Mesothelial cell of epicardium (in vitro differentiated cells): Measurements from ENCODE around the gene UGT1A10. TPM values are rescaled to one million over a fixed set of nuclear protein-coding genes. Genes with fewer than 3 reads are reported as not detected.
"Not testable (repeated sequence)": the region's sequence is repeated elsewhere in the genome, so short reads cannot be mapped to it uniquely, and the experiment has no call there.

Experiments used
- DNase-seq, 2 experiments: peaks; one replicate each; pipeline ENCODE4 v3.0.0; 2021; ENCODE audit warnings: low spot score in 2 of 2; ENCODE audit not compliant: unreplicated experiment in 2 of 2
- H3K27ac Mint-ChIP-seq: 2 replicates; pipeline ENCODE4 v1.8.0; 2021; ENCODE audit warnings: mixed read lengths
- H3K27me3 Mint-ChIP-seq: 2 replicates; pipeline ENCODE4 v1.8.0; 2021; ENCODE audit warnings: low read depth, mixed read lengths
- H3K36me3 Mint-ChIP-seq: 2 replicates; pipeline ENCODE4 v1.8.0; 2021; ENCODE audit warnings: mixed read lengths
- H3K4me1 Mint-ChIP-seq: 2 replicates; pipeline ENCODE4 v1.8.0; 2021; ENCODE audit warnings: mixed read lengths
- H3K4me3 Mint-ChIP-seq: 2 replicates; pipeline ENCODE4 v1.8.0; 2021; ENCODE audit warnings: mild to moderate bottlenecking, moderate library complexity, mixed read lengths
- H3K9me3 Mint-ChIP-seq: 2 replicates; pipeline ENCODE4 v1.8.0; 2021; ENCODE audit warnings: mixed read lengths
- total RNA-seq: library from RNA; stranded (reverse); gene quantifications from 3 replicates; pipeline ENCODE4 v1.2.1, GENCODE V29; 2021
- TF ChIP-seq, protein P1 (sequence below): fragments of 200-600 bp; sonication (generic); IDR thresholded peaks from one replicate; pipeline ENCODE4 v1.5.0; 2021; ENCODE audit warnings: antibody characterized with exemption; ENCODE audit not compliant: unreplicated experiment

UGT1A10 gene
- total RNA-seq, 1 donor from 2014 or later = not detected

DNA sequence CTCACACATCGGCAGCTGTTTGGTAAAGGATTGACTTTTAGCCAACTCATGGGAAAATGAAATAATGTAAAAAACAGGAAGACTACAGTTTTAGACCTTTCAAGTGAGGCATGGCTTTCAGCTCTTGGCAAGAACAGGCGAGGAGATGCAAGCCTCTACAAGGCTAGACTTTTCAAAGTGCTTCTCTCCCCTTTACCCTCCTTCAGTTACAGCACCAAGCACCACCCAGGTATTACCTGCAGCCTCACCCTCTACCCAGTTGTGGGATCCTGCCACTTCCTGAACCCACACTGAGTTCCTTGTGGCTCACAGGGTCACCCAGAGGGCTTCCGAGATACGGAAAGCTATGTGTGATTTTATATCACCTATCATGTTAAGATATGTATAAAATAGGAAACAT lies 14.7 kb downstream of the UGT1A10 start:
- TF ChIP-seq, protein P1, sequence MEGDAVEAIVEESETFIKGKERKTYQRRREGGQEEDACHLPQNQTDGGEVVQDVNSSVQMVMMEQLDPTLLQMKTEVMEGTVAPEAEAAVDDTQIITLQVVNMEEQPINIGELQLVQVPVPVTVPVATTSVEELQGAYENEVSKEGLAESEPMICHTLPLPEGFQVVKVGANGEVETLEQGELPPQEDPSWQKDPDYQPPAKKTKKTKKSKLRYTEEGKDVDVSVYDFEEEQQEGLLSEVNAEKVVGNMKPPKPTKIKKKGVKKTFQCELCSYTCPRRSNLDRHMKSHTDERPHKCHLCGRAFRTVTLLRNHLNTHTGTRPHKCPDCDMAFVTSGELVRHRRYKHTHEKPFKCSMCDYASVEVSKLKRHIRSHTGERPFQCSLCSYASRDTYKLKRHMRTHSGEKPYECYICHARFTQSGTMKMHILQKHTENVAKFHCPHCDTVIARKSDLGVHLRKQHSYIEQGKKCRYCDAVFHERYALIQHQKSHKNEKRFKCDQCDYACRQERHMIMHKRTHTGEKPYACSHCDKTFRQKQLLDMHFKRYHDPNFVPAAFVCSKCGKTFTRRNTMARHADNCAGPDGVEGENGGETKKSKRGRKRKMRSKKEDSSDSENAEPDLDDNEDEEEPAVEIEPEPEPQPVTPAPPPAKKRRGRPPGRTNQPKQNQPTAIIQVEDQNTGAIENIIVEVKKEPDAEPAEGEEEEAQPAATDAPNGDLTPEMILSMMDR = no peak
- H3K9me3 Mint-ChIP-seq = peaks cover 17% of the 10 kb centered on the region
- H3K4me3 Mint-ChIP-seq = no peak overlapping the region
- H3K4me1 Mint-ChIP-seq = no peaks in the 10 kb centered on the region
- peaks cover 32% of the 10 kb centered on the region for H3K27me3 Mint-ChIP-seq
- H3K27ac Mint-ChIP-seq = no peak overlapping the region
- no peaks in the 10 kb centered on the region for H3K36me3 Mint-ChIP-seq
- no peak for DNase-seq

DNA sequence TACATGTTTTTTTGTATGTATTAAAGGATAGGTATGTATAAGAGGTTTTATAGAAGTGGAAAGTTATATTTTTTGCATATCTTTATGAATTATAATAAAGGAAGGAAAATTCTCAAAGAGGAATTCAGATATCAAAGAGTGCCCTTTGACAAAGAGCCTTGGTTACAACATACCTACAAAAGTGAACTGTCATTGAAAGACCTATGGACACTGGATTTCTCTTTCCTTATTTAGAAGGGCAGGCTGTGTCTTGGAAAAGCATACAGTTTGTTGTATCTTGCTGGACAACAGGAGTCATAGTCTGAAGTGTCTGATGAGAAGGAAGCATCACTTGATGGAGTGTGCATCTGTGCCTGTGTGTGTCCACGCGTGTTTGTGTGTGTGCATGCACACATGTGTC lies 15.2 kb downstream of the UGT1A10 start:
- no peaks in the 10 kb centered on the region for H3K36me3 Mint-ChIP-seq
- H3K9me3 Mint-ChIP-seq = peaks cover 15% of the 10 kb centered on the region
- H3K27ac Mint-ChIP-seq = no peak overlapping the region
- H3K27me3 Mint-ChIP-seq = peaks cover 33% of the 10 kb centered on the region
- no peak for DNase-seq
- H3K4me3 Mint-ChIP-seq = no peak overlapping the region
- TF ChIP-seq, protein P1 = no peak
- no peaks in the 10 kb centered on the region for H3K4me1 Mint-ChIP-seq

DNA sequence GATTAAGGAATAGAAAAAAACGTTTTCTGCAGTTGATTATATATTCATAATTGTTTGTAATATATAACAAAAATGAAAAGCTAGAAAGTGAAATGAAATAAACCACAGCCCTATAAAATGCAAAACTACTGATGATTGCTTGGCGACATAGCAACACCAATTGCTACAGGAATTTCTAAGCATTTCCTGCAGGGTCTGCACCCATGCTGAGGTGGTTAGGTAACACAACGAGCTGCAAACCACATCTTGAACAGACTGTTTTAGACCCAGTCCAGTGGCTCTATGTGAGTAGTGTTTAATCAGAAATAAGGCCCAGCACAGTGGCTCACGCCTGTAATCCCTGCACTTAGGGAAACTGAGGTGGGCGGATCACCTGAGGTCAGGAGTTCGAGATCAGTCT lies 18.3 kb downstream of the UGT1A10 start:
- DNase-seq = no peak
- H3K27ac Mint-ChIP-seq = no peak overlapping the region
- no peaks in the 10 kb centered on the region for H3K4me1 Mint-ChIP-seq
- no peak overlapping the region for H3K4me3 Mint-ChIP-seq
- H3K9me3 Mint-ChIP-seq = no peaks in the 10 kb centered on the region
- no peaks in the 10 kb centered on the region for H3K36me3 Mint-ChIP-seq
- H3K27me3 Mint-ChIP-seq = peaks cover 57% of the 10 kb centered on the region
- TF ChIP-seq, protein P1 = no peak

DNA sequence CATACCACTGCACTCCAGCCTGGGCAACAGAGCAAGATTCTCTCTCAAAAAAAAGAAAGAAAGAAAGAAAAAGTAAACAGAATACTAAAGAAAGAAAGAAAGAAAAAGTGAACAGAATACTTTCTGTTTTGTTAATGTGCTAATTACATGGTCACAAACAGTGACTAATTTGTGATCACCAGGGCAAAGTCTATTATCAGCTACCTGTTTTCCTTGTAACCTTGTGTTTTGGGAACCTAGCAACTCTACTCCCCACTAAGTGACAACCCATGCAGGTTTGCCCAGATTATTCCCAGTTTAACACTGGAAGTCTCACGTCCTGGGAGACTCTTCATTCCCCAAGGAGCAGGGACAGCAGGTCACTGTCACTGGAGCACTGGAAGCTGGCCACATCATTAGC lies 18.8 kb downstream of the UGT1A10 start:
- Mint-ChIP-seq H3K27ac (no peak overlapping the region), H3K36me3 (no peaks in the 10 kb centered on the region), H3K9me3 (no peaks in the 10 kb centered on the region), H3K4me1 (no peaks in the 10 kb centered on the region), H3K4me3 (no peak overlapping the region), H3K27me3 (peaks cover 62% of the 10 kb centered on the region)
- no peak for DNase-seq
- TF ChIP-seq, protein P1 = no peak

DNA sequence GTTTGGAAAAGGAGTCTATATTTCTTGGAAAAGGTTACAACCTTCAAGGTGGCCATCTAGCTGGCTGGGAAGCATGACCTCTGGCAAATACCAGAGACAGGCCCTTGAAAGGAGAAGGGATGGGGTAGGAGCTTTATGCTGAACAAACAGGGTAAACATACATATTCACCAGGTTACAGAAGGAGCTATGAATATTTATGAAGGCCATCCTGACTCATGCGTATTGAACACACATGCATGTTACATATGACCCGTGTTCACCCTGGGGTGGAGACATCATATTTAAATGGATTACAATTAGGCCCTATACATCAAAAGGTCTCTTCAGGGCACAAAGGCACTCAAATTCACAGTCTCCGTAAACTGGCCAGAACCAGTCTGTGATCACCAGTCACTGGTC lies 19.7 kb downstream of the UGT1A10 start:
- DNase-seq, H3K27ac Mint-ChIP-seq, H3K9me3 Mint-ChIP-seq, H3K4me1 Mint-ChIP-seq, H3K36me3 Mint-ChIP-seq, H3K4me3 Mint-ChIP-seq: not testable (repeated sequence)
- peaks cover 65% of the 10 kb centered on the region for H3K27me3 Mint-ChIP-seq

DNA sequence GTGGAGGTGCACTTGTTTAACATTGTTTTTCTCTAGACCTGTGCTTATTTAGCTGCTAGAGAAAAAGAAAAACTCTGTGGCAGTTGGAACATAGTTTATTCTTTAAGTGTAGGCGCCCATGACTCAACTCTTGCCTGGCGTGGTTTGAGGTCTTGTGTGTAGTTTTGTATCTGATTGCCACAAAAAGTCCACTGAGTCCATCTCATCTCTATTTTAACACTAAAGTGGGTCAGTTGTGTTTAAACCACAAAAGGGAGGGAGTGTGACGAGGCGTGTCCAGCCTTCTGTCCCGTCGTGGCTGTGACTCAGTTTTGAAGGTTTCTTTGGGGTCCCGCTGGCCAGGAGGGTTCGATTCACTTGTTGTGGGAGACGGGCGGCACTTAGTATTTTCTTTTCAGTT lies 20.2 kb downstream of the UGT1A10 start:
- DNase-seq = no peak
- no peaks in the 10 kb centered on the region for H3K4me1 Mint-ChIP-seq
- H3K36me3 Mint-ChIP-seq = no peaks in the 10 kb centered on the region
- no peak overlapping the region for H3K27ac Mint-ChIP-seq
- H3K9me3 Mint-ChIP-seq = no peaks in the 10 kb centered on the region
- H3K27me3 Mint-ChIP-seq = peaks cover 67% of the 10 kb centered on the region
- TF ChIP-seq, protein P1 = no peak
- H3K4me3 Mint-ChIP-seq = no peak overlapping the region
